HG02623 (cell line): ENCODE results near the gene CD300C.
"Not testable (repeated sequence)": the region's sequence is repeated elsewhere in the genome, so short reads cannot be mapped to it uniquely, and the experiment has no call there.

Source experiments
- ATAC-seq: cut with Tn5 transposase; IDR thresholded peaks from one replicate; pipeline ENCODE4 v1.9.1; 2021; ENCODE audit warnings: moderate library complexity; ENCODE audit not compliant: unreplicated experiment

CD300C gene

GRCh38 chr17:74545843-74546230 lies at the start of gene CD300C:
Gene CD300C (minus strand): TSS chr17:74546115. CDS start chr17:74545782, 333 bp downstream.
- ATAC-seq = no peak

GRCh38 chr17:74595037-74595750 lies 49.3 kb upstream of the CD300C start:
- ATAC-seq = no peak

GRCh38 chr17:74592087-74592990 lies 46.4 kb upstream of the CD300C start, which contains the start of gene CD300LD:
Gene CD300LD (minus strand): TSS chr17:74592283. CDS start chr17:74592202, 81 bp downstream.
- ATAC-seq = no peak

GRCh38 chr17:74591503-74591902 lies 45.6 kb upstream of the CD300C start:
- no peak for ATAC-seq

GRCh38 chr17:74585711-74586110 lies 39.8 kb upstream of the CD300C start:
- no peak for ATAC-seq

- ATAC-seq = no peak
Observed at GRCh38 chr17:74584292-74585060, 38.6 kb upstream of the CD300C start.

- ATAC-seq = no peak
Observed at GRCh38 chr17:74582633-74583032, 36.7 kb upstream of the CD300C start.

GRCh38 chr17:74579900-74580299 lies 34.0 kb upstream of the CD300C start:
- no peak for ATAC-seq

- ATAC-seq = no peak
Observed at GRCh38 chr17:74578979-74579378, 33.1 kb upstream of the CD300C start.

GRCh38 chr17:74574489-74575142 lies 28.7 kb upstream of the CD300C start:
- ATAC-seq = no peak

GRCh38 chr17:74573635-74574034 lies 27.7 kb upstream of the CD300C start:
- ATAC-seq = not testable (repeated sequence)

GRCh38 chr17:74573169-74573568 lies 27.3 kb upstream of the CD300C start:
- ATAC-seq = no peak

GRCh38 chr17:74571621-74572270 lies 25.8 kb upstream of the CD300C start:
- no peak for ATAC-seq

GRCh38 chr17:74569020-74570003 lies 23.4 kb upstream of the CD300C start:
- ATAC-seq = no peak

GRCh38 chr17:74568106-74568873 lies 22.4 kb upstream of the CD300C start:
- no peak for ATAC-seq

GRCh38 chr17:74567397-74567796 lies 21.5 kb upstream of the CD300C start, which contains the start of gene CD300H:
Gene CD300H (minus strand): TSS chr17:74567509.
- no peak for ATAC-seq

GRCh38 chr17:74566132-74566753 lies 20.3 kb upstream of the CD300C start:
- ATAC-seq = no peak

GRCh38 chr17:74565126-74565525 lies 19.2 kb upstream of the CD300C start:
- no peak for ATAC-seq
